ENCODE measurements around the gene TTPAL.

The TTPAL gene

DNA sequence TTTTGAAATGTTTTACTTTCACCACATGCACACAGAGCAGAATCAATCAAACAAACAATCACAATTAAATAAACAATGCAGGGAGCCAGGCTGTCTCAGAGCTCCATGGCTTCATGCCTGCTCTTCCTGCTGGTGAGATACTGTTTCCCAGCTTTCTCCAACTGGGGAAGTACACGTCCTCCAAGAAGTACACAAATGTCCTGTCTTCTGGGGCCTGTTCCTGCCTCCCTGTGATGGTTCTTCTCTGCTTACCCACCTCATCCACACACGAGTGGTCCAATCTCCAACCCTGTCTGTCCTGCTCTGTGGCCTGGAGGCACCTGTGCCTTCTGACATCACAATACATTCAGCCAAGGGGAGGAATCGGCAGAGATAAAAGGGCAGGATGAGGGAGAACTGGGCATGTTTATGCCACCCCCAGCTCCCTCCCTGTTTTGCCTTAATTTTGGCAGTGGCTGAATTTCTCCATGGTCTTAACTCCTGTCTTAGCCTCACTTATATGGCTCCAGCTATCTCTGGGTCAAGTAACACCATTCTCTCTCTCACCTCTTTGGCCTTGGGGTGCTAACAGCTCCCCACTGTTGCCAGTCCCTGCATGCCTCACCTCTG, 25.3 kb upstream of the TTPAL start:
- no peak overlapping the region for H3K4me3 ChIP-seq (ENCODE audit: low read depth, low read length)
- in situ Hi-C loops (cut with HindIII; ENCODE audit: low sequenced_read_pairs) = no loop called here
- TF ChIP-seq, protein P1, sequence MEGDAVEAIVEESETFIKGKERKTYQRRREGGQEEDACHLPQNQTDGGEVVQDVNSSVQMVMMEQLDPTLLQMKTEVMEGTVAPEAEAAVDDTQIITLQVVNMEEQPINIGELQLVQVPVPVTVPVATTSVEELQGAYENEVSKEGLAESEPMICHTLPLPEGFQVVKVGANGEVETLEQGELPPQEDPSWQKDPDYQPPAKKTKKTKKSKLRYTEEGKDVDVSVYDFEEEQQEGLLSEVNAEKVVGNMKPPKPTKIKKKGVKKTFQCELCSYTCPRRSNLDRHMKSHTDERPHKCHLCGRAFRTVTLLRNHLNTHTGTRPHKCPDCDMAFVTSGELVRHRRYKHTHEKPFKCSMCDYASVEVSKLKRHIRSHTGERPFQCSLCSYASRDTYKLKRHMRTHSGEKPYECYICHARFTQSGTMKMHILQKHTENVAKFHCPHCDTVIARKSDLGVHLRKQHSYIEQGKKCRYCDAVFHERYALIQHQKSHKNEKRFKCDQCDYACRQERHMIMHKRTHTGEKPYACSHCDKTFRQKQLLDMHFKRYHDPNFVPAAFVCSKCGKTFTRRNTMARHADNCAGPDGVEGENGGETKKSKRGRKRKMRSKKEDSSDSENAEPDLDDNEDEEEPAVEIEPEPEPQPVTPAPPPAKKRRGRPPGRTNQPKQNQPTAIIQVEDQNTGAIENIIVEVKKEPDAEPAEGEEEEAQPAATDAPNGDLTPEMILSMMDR (IDR thresholded peaks at IDR 0.05; ENCODE audit: low read depth, low read length, missing control alignments) = no peak
- no peak for DNase-seq (ENCODE audit: low read depth)

DNA sequence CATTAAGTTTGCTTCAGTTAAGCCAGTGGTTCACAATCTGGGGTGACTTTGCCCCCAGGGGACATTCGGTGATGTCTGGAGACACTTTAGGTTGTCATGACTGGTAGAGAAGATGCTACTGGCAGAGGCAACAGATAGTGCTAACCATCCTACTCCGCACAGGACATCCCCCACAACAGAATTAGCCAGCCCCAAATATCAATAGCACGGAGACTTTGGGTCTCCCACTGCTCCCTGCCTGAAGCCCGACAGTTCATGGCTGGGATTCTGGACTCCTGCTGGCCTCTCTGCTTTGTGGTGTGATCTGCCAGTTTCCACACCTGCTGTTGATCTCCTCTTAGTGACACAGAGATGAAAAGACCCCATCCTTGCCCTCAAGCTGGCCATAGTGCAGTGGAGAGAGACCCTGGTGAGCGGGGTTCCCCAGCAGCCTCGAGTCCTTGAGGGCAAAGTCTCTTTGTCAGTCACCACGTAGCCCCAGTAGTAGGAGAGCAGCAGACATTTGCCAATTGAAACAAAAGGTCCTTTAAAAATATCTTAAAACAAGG, 24.7 kb upstream of the TTPAL start:
- no peak overlapping the region for H3K4me3 ChIP-seq (ENCODE audit: low read depth, low read length)
- in situ Hi-C loops (cut with HindIII; ENCODE audit: low sequenced_read_pairs) = no loop called here
- TF ChIP-seq, protein P1 (IDR thresholded peaks at IDR 0.05; ENCODE audit: low read depth, low read length, missing control alignments) = no peak
- DNase-seq (ENCODE audit: low read depth) = no peak

DNA sequence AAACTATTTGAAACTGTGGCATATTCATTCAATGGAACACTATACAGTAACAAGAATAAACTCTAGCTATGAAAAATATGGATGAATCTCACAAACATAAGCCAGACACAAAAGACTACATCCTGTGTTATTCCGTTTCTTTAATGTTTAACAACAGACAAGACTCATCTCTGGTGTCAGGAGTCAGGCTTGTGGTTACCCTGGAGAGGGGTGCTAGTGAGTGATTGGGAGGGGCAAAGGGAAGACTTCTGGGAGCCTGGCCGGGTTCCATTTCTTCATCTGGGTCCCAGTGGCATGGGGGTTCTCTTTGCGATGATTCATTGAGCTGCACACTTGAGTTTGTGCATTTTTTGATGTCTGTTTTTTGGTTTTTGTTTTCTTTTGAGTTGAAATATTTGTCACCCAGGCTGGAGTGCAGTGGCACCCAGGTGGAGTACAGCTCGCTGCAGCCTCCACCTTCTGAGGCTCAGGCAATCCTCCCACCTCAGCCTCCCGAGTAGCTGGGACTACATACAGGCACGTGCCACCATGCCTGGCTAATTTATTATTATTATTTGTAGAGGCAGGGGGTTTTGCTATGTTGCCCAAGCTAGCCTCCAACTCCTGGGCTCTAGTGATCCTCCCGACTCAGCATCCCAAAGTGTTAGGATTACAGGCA, 21.2 kb upstream of the TTPAL start:
- in situ Hi-C loops (cut with HindIII; ENCODE audit: low sequenced_read_pairs) = no loop called here
- no peak overlapping the region for H3K4me3 ChIP-seq (ENCODE audit: low read depth, low read length)
- TF ChIP-seq, protein P1 (IDR thresholded peaks at IDR 0.05; ENCODE audit: low read depth, low read length, missing control alignments) = no peak
- DNase-seq (ENCODE audit: low read depth) = no peak

DNA sequence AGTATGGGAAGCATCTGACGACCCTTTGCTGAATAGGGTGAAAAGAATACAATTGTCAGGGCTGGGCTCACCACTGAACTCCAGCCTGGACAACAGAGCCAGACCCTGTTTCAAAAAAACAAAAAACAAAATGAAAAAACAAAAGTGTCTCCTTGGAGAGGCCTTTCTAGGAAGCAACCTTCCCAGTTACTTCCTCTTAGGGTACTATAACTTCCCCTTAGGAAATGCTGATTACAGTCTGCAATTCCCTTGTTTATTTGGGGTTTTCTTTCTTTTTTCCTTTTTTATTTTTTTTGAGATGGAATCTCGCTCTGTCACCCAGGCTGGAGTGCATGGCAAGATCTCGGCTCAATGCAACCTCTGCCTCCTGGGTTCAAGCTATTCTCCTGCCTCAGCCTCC, 20.5 kb upstream of the TTPAL start:
- no peak overlapping the region for H3K4me3 ChIP-seq (ENCODE audit: low read depth, low read length)
- DNase-seq (ENCODE audit: low read depth) = no peak
- in situ Hi-C loops (cut with HindIII; ENCODE audit: low sequenced_read_pairs) = no loop called here
- TF ChIP-seq, protein P1 (IDR thresholded peaks at IDR 0.05; ENCODE audit: low read depth, low read length, missing control alignments) = no peak

DNA sequence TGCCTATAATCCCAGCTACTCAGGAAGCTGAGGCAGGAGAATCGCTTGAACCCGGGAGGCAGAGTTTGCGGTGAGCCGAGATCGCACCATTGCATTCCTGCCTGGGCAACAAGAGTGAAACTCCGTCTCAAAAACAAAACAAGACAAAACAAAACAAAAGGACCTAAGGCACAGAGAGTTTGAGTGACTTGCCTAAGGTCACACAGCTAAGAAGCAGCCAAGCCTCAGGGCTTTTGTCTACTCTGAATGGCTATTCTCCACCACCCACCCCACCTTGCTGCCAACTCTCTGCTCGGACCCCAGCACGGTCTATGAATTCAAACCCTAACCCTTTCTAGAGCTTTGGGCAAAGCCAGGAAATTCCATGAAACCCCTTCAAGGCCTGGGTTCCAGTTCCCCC, 19.1 kb upstream of the TTPAL start:
- TF ChIP-seq, protein P1 (IDR thresholded peaks at IDR 0.05; ENCODE audit: low read depth, low read length, missing control alignments) = no peak
- H3K4me3 ChIP-seq (ENCODE audit: low read depth, low read length) = no peak overlapping the region
- in situ Hi-C loops (cut with HindIII; ENCODE audit: low sequenced_read_pairs) = no loop called here
- DNase-seq (ENCODE audit: low read depth) = no peak

DNA sequence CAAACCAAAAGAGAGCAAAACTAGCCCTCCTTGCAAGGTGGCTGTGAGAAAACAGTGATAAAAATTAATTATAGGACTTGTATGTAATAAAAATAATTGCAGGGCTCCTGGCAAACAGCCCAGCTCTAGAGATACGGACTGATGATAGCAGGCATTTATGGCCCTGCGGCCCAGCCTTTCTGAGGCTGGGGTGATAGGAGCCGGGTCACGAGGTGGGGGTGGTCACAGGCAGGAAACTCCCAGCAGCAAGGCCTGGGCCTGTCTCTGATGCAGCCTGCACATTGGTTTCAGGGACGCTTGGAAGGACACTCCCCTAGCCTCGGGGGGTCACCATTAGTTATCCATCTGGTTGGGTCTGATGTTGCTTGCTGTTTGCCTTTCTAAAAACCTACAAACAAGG, 18.7 kb upstream of the TTPAL start:
- H3K4me3 ChIP-seq (ENCODE audit: low read depth, low read length) = no peak overlapping the region
- TF ChIP-seq, protein P1 (IDR thresholded peaks at IDR 0.05; ENCODE audit: low read depth, low read length, missing control alignments) = no peak
- in situ Hi-C loops (cut with HindIII; ENCODE audit: low sequenced_read_pairs) = no loop called here
- DNase-seq (ENCODE audit: low read depth) = no peak
